Breast epithelium (tissue), 4 donors: Measurements from ENCODE around the gene AXL. TPM values are rescaled to one million over a fixed set of nuclear protein-coding genes. Genes with fewer than 3 reads are reported as not detected.
A peak's percentile ranks its signal among the peaks of the same experiment; 100 is the strongest.

Experiments used
- DNase-seq, 2 donors: peaks; one replicate each; pipeline ENCODE4 v3.0.0-alpha.2; 2019; ENCODE audit warnings: low spot score in 2 of 2
- H3K27ac ChIP-seq, 2 donors: fragments of 200-600 bp; sonication (generic) in 1 of 2; one replicate each; pipeline ENCODE4 v1.5.1; 2016 to 2019; ENCODE audit warnings: mild to moderate bottlenecking in 1 of 2
- H3K27me3 ChIP-seq, 2 donors: fragments of 200-600 bp; sonication (generic) in 1 of 2; one replicate each; pipeline versions ENCODE4 v1.5.1 to v1.6.0; 2017 to 2019; ENCODE audit warnings: control low read depth in 1 of 2, mild to moderate bottlenecking in 1 of 2
- H3K36me3 ChIP-seq: fragments of 200-600 bp; one replicate; pipeline ENCODE4 v1.5.1; 2019
- H3K4me1 ChIP-seq, 2 donors: fragments of 200-600 bp; sonication (generic); one replicate each; pipeline ENCODE4 v1.5.1; 2016 to 2019; ENCODE audit warnings: control low read depth in 1 of 2
- H3K4me3 ChIP-seq, 3 donors: fragments of 200-600 bp; sonication (generic); 1 replicate in 2 of 3; 2 replicates in 1 of 3; pipeline ENCODE4 v1.5.1; 2016 to 2019; ENCODE audit warnings: mild to moderate bottlenecking in 3 of 3, moderate library complexity in 2 of 3
- H3K9me3 ChIP-seq, 2 donors: fragments of 200-600 bp; sonication (generic) in 1 of 2; one replicate each; pipeline ENCODE4 v1.5.1; 2016 to 2019; ENCODE audit warnings: control low read depth in 1 of 2
- CTCF ChIP-seq, 3 donors: fragments of 450-650 bp; IDR thresholded peaks; one replicate each; pipeline ENCODE4 v1.5.1; 2016 to 2017; ENCODE audit warnings: antibody characterized with exemption in 3 of 3, mild to moderate bottlenecking in 3 of 3, moderate library complexity in 3 of 3
- POLR2A ChIP-seq: fragments of 450-650 bp; IDR thresholded peaks from one replicate; pipeline ENCODE4 v1.6.1; 2016; ENCODE audit warnings: antibody characterized with exemption, mild to moderate bottlenecking, moderate library complexity
- POLR2AphosphoS5 ChIP-seq, 3 donors: sonication (generic); formaldehyde crosslinking; IDR thresholded peaks; one replicate each; pipeline ENCODE4 v1.6.1; 2017; ENCODE audit warnings: antibody characterized with exemption in 3 of 3
- intact Hi-C: fragments of 100-400 bp; cut with DNase I; formaldehyde crosslinking; loops from one replicate; pipeline ENCODE4 v1.15.1; 2023; ENCODE audit warnings: low total_unique reads
- total RNA-seq, 3 donors: library from RNA; depleted of rRNA; stranded (reverse); fragments of >200 nt; gene quantifications; one replicate each; pipeline ENCODE4 v1.1.0, GENCODE V29; 2016

Gene AXL
- total RNA-seq, 3 donors from 2014 or later: 29.0 to 89.8 (median 36.4) TPM

GRCh38 chr19:41263042-41263849 lies 44.2 kb downstream of the AXL start:
- TF ChIP-seq POLR2AphosphoS5 (IDR thresholded peaks at IDR 0.05) (peak; percentile 42 to 89 (median 81)), POLR2A (peak; percentile 83), CTCF (IDR thresholded peaks at IDR 0.05) (no peak)
- Histone ChIP-seq H3K9me3 (no peaks in the 10 kb centered on the region), H3K4me1 (peaks cover 0 to 12% of the 10 kb centered on the region in 2 donors), H3K36me3 (no peaks in the 10 kb centered on the region), H3K4me3 (peak overlapping the region; percentile 73 to 87 (median 75)), H3K27me3 (no peaks in the 10 kb centered on the region), H3K27ac (peak overlapping the region; percentile 98 to 100)
- DNase-seq: peak; percentile 66 to 71
- intact Hi-C loops: no loop called here

- TF ChIP-seq POLR2A (peak; percentile 52), POLR2AphosphoS5 (IDR thresholded peaks at IDR 0.05) (peak; percentile 80 to 95 (median 90)), CTCF (IDR thresholded peaks at IDR 0.05) (peak in 2 of 3 donors; percentile 37 to 43)
- no peaks in the 10 kb centered on the region for H3K27me3 ChIP-seq
- DNase-seq: peak; percentile 100
- intact Hi-C loops: no loop called here
- H3K36me3 ChIP-seq: peaks cover 4% of the 10 kb centered on the region
- no peaks in the 10 kb centered on the region for H3K9me3 ChIP-seq
- H3K4me3 ChIP-seq: peak within 1 kb of the TSS; percentile 73 to 99 (median 91)
- H3K27ac ChIP-seq: peak within 1 kb of the TSS; percentile 98 to 100
- peaks cover 0 to 12% of the 10 kb centered on the region in 2 donors for H3K4me1 ChIP-seq
Measured at GRCh38 chr19:41263850-41264580, 45.0 kb downstream of the AXL start, which contains the start of gene HNRNPUL1. TSS of gene HNRNPUL1 (plus strand) at chr19:41264372. CDS start at chr19:41264504, 132 bp downstream.

- Histone ChIP-seq H3K36me3 (peaks cover 6% of the 10 kb centered on the region), H3K4me3 (peak overlapping the region; percentile 73 to 99 (median 91)), H3K4me1 (peaks cover 0 to 12% of the 10 kb centered on the region in 2 donors), H3K9me3 (no peaks in the 10 kb centered on the region), H3K27me3 (no peaks in the 10 kb centered on the region), H3K27ac (peak overlapping the region; percentile 98 to 100)
- intact Hi-C loops: loop anchor here (5.0 kb wide), 1 partner anchor 57 kb away; no protein-coding TSS in a partner anchor
- TF ChIP-seq POLR2A (no peak), CTCF (IDR thresholded peaks at IDR 0.05) (no peak), POLR2AphosphoS5 (IDR thresholded peaks at IDR 0.05) (no peak)
- peak; percentile 54 to 56 for DNase-seq
Measured at GRCh38 chr19:41264581-41265394, 45.8 kb downstream of the AXL start.

- no peaks in the 10 kb centered on the region for H3K9me3 ChIP-seq
- TF ChIP-seq POLR2AphosphoS5 (IDR thresholded peaks at IDR 0.05) (no peak), CTCF (IDR thresholded peaks at IDR 0.05) (no peak), POLR2A (no peak)
- peak overlapping the region; percentile 73 to 99 (median 91) for H3K4me3 ChIP-seq
- intact Hi-C loops: loop anchor here (5.0 kb wide), 1 partner anchor 58 kb away; no protein-coding TSS in a partner anchor
- no peaks in the 10 kb centered on the region for H3K27me3 ChIP-seq
- peaks cover 6% of the 10 kb centered on the region for H3K36me3 ChIP-seq
- DNase-seq: peak in 1 of 2 donors; percentile 55
- H3K27ac ChIP-seq: peak overlapping the region; percentile 98 to 100
- peaks cover 0 to 12% of the 10 kb centered on the region in 2 donors for H3K4me1 ChIP-seq
Measured at GRCh38 chr19:41265395-41266153, 46.6 kb downstream of the AXL start.
